GM23248 (cell line): Measurements from ENCODE around the gene CRAT.

Experiments used
- EZH2 ChIP-seq: fragments of 200-600 bp; sonication (generic); IDR thresholded peaks from 2 replicates; pipeline ENCODE4 v1.6.1; 2018; ENCODE audit warnings: antibody characterized with exemption, mild to moderate bottlenecking; ENCODE audit not compliant: insufficient read depth, poor library complexity, severe bottlenecking
- EZH2phosphoT487 ChIP-seq: fragments of 200-600 bp; sonication (generic); IDR thresholded peaks from 2 replicates; pipeline ENCODE4 v1.6.1; 2018; ENCODE audit warnings: antibody characterized with exemption, moderate library complexity, mild to moderate bottlenecking, low read depth; ENCODE audit not compliant: insufficient read depth

GRCh38 chr9:129156163-129156562 is 45.6 kb upstream of the CRAT start:
- TF ChIP-seq EZH2 (no peak), EZH2phosphoT487 (no peak)
